C4-2B (cell line): ENCODE results near the gene EXOC3L4.

Source experiments
- CTCF ChIP-seq: fragments of 450-650 bp; conservative IDR thresholded peaks from 2 replicates; pipeline ENCODE4 v1.5.1; 2017; ENCODE audit warnings: mild to moderate bottlenecking
- ZFX ChIP-seq: fragments of 450-650 bp; IDR thresholded peaks from 2 replicates; pipeline ENCODE4 v1.6.1; 2017

- TF ChIP-seq CTCF: no peak
- TF ChIP-seq ZFX: no peak
Measured at GRCh38 chr14:103045371-103045869, 49.1 kb upstream of the EXOC3L4 start.
